Memory B cell (primary cell): Measurements from ENCODE around the gene HTR1A.

Experiments used
- ATAC-seq: fragments of 150-1000 bp; cut with Tn5 transposase; 2 replicates; pipeline ENCODE4 v1.10.0; 2021; ENCODE audit warnings: low read depth, mild to moderate bottlenecking, moderate library complexity
- DNase-seq, 2 donors: peaks; one replicate each; pipeline ENCODE4 v3.0.0; 2022; ENCODE audit warnings: low spot score in 2 of 2
- H3K27ac Mint-ChIP-seq: one replicate; pipeline ENCODE4 v1.8.0; 2022; ENCODE audit warnings: mild to moderate bottlenecking, moderate library complexity, mixed read lengths
- H3K27me3 Mint-ChIP-seq: one replicate; pipeline ENCODE4 v1.8.0; 2022; ENCODE audit warnings: mixed read lengths
- H3K36me3 Mint-ChIP-seq: one replicate; pipeline ENCODE4 v1.8.0; 2022; ENCODE audit warnings: mild to moderate bottlenecking, mixed read lengths
- H3K4me1 Mint-ChIP-seq: one replicate; pipeline ENCODE4 v1.8.0; 2022; ENCODE audit warnings: mixed read lengths
- H3K4me3 Mint-ChIP-seq: one replicate; pipeline ENCODE4 v1.8.0; 2022; ENCODE audit warnings: mild to moderate bottlenecking, moderate library complexity, mixed read lengths
- H3K9me3 Mint-ChIP-seq: one replicate; pipeline ENCODE4 v1.8.0; 2022; ENCODE audit warnings: mixed read lengths

Gene HTR1A

DNA sequence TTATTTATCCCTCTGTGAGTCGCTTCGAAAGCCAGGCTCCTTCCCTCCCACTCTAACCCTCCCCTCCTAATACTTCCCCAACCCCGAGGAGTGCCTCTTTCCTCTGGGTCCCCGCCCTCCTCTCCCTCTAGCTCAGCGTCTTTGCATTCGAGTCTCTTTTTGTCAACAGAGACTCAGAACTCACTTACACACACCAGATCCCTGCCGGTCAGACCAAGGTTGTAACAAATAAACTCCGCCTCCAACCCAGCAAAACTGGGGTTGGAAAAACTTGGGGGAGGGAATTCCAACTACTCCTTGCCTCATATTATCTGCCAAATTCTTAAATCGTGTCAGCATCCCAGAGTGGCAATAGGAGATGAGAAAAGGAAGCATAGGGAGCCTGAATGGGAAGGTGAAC is at the start of gene HTR1A:
HTR1A (minus strand) TSS at position 167 of the 400 bp plus-strand sequence. CDS start 726 bp downstream, outside the sequence.
- peaks cover 13% of the 10 kb centered on the region for H3K27me3 Mint-ChIP-seq
- peaks cover 5% of the 10 kb centered on the region for H3K9me3 Mint-ChIP-seq
- no peak for ATAC-seq
- H3K27ac Mint-ChIP-seq: no peak within 1 kb of the TSS
- peaks cover 2% of the 10 kb centered on the region for H3K4me1 Mint-ChIP-seq
- H3K36me3 Mint-ChIP-seq: peaks cover 2% of the 10 kb centered on the region
- H3K4me3 Mint-ChIP-seq: no peak within 1 kb of the TSS
- DNase-seq: no peak

GRCh38 chr5:64003966-64004365 is 41.7 kb upstream of the HTR1A start:
- no peak overlapping the region for H3K27ac Mint-ChIP-seq

GRCh38 chr5:64000096-64000495 is 37.9 kb upstream of the HTR1A start:
- no peak overlapping the region for H3K27ac Mint-ChIP-seq
- DNase-seq: no peak
- H3K9me3 Mint-ChIP-seq: peaks cover 3% of the 10 kb centered on the region
- no peaks in the 10 kb centered on the region for H3K36me3 Mint-ChIP-seq
- H3K27me3 Mint-ChIP-seq: no peaks in the 10 kb centered on the region
- ATAC-seq: no peak
- H3K4me3 Mint-ChIP-seq: no peak overlapping the region
- H3K4me1 Mint-ChIP-seq: no peaks in the 10 kb centered on the region

More at GRCh38 chr5:64003966-64004365, 41.7 kb upstream of the HTR1A start:
- H3K4me1 Mint-ChIP-seq: no peaks in the 10 kb centered on the region
- peaks cover 3% of the 10 kb centered on the region for H3K9me3 Mint-ChIP-seq
- H3K27me3 Mint-ChIP-seq: no peaks in the 10 kb centered on the region
- H3K4me3 Mint-ChIP-seq: no peak overlapping the region
- no peaks in the 10 kb centered on the region for H3K36me3 Mint-ChIP-seq
- no peak for DNase-seq
- ATAC-seq: no peak

- Mint-ChIP-seq H3K27ac (no peak overlapping the region), H3K36me3 (no peaks in the 10 kb centered on the region), H3K4me1 (no peaks in the 10 kb centered on the region), H3K4me3 (no peak overlapping the region), H3K27me3 (no peaks in the 10 kb centered on the region), H3K9me3 (peaks cover 3% of the 10 kb centered on the region)
- DNase-seq (no peak), ATAC-seq (no peak)
Measured at GRCh38 chr5:63987053-63987452, 24.8 kb upstream of the HTR1A start.

DNA sequence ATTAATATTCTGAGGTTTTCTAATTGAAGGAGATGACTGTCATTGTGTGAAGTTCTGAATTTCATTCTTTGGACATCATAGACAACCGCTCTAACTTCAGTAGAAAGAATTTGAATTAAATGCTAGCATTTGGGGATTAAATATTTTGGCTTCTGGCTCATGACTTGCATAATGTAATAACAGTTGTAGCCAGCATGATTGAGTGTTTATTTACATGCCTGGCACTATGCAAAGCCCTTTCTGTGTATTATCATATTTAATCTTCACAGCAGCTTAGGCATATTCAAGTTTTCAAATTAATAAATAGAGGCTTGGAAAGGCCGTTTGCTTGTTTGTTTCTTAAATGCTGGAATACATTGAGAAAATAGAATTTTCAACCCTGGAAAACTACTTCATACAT is 19.6 kb upstream of the HTR1A start:
- DNase-seq: no peak
- Mint-ChIP-seq H3K36me3 (no peaks in the 10 kb centered on the region), H3K9me3 (peaks cover 8% of the 10 kb centered on the region), H3K4me3 (no peak overlapping the region), H3K27me3 (no peaks in the 10 kb centered on the region), H3K27ac (no peak overlapping the region), H3K4me1 (no peaks in the 10 kb centered on the region)
- no peak for ATAC-seq

- peaks cover 2% of the 10 kb centered on the region for H3K36me3 Mint-ChIP-seq
- no peak overlapping the region for H3K27ac Mint-ChIP-seq
- DNase-seq (no peak), ATAC-seq (no peak)
- H3K4me3 Mint-ChIP-seq: no peak overlapping the region
- peaks cover 12% of the 10 kb centered on the region for H3K27me3 Mint-ChIP-seq
- peaks cover 5% of the 10 kb centered on the region for H3K9me3 Mint-ChIP-seq
- H3K4me1 Mint-ChIP-seq: peaks cover 2% of the 10 kb centered on the region
Measured at GRCh38 chr5:63963926-63964325, 1.7 kb upstream of the HTR1A start.

GRCh38 chr5:63963080-63963735 is 963 bp upstream of the HTR1A start:
- ATAC-seq: no peak
- Mint-ChIP-seq H3K4me3 (no peak overlapping the region), H3K9me3 (peaks cover 5% of the 10 kb centered on the region), H3K36me3 (peaks cover 2% of the 10 kb centered on the region), H3K27me3 (peaks cover 13% of the 10 kb centered on the region), H3K27ac (no peak overlapping the region), H3K4me1 (peaks cover 2% of the 10 kb centered on the region)
- no peak for DNase-seq

GRCh38 chr5:63961598-63962161 is 565 bp downstream of the HTR1A start:
- Mint-ChIP-seq H3K27ac (no peak overlapping the region), H3K4me1 (peaks cover 2% of the 10 kb centered on the region), H3K9me3 (peaks cover 5% of the 10 kb centered on the region), H3K36me3 (peaks cover 2% of the 10 kb centered on the region), H3K4me3 (no peak overlapping the region), H3K27me3 (peaks cover 13% of the 10 kb centered on the region)
- no peak for ATAC-seq
- DNase-seq: no peak

DNA sequence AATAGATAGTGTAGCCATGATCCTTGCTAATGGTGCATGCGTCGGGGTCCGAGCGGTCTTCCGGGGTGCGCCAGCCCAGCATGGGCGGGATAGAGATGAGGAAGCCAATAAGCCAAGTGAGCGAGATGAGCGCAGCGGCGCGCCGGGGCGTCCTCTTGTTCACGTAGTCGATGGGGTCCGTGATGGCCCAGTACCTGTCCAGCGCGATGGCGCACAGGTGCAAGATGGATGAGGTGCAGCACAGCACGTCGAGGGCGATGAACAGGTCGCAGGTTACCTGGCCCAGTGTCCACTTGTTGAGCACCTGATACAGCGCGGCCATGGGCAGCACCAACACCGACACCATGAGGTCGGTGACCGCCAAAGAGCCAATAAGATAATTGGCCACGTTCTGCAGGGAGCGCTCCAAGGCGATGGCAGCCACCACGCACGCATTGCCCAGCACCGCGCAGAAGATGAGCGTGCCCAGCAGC is 1.1 kb downstream of the HTR1A start:
- no peak overlapping the region for H3K4me3 Mint-ChIP-seq
- H3K27me3 Mint-ChIP-seq: peaks cover 13% of the 10 kb centered on the region
- DNase-seq (no peak), ATAC-seq (no peak)
- H3K36me3 Mint-ChIP-seq: peaks cover 2% of the 10 kb centered on the region
- H3K27ac Mint-ChIP-seq: no peak overlapping the region
- peaks cover 2% of the 10 kb centered on the region for H3K4me1 Mint-ChIP-seq
- H3K9me3 Mint-ChIP-seq: peaks cover 5% of the 10 kb centered on the region

- Mint-ChIP-seq H3K4me1 (peaks cover 2% of the 10 kb centered on the region), H3K9me3 (peaks cover 7% of the 10 kb centered on the region), H3K36me3 (peaks cover 2% of the 10 kb centered on the region), H3K27me3 (peaks cover 13% of the 10 kb centered on the region), H3K4me3 (no peak overlapping the region), H3K27ac (no peak overlapping the region)
- no peak for ATAC-seq
- no peak for DNase-seq
Measured at GRCh38 chr5:63960646-63961045, 1.6 kb downstream of the HTR1A start.

- peaks cover 2% of the 10 kb centered on the region for H3K36me3 Mint-ChIP-seq
- ATAC-seq: no peak
- peaks cover 13% of the 10 kb centered on the region for H3K27me3 Mint-ChIP-seq
- H3K4me3 Mint-ChIP-seq: no peak overlapping the region
- H3K9me3 Mint-ChIP-seq: peaks cover 9% of the 10 kb centered on the region
- no peak overlapping the region for H3K27ac Mint-ChIP-seq
- peaks cover 2% of the 10 kb centered on the region for H3K4me1 Mint-ChIP-seq
- DNase-seq: no peak
Measured at GRCh38 chr5:63959177-63959982, 2.9 kb downstream of the HTR1A start.

- Mint-ChIP-seq H3K4me3 (no peak overlapping the region), H3K4me1 (peaks cover 2% of the 10 kb centered on the region), H3K27ac (no peak overlapping the region)
Measured at GRCh38 chr5:63958654-63959053, 3.6 kb downstream of the HTR1A start.

DNA sequence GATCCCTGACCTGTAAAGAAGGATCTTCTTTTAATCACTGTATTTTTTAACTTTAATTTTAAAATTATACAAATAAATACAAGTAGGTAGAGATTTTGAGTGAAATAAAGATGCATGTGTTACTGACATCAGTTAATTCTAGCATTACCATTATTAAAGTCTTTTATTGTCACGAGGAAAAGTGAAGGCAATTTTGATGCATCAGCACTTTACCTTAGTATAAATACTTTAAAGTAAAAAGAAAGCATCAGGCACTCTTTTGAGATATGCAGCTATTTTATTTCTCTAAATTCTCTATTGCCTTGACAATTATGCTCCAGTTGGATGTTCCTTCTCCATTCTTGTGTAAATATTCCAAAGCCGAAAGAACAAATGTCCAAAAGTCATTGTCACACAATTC is 4.6 kb downstream of the HTR1A start:
- H3K27ac Mint-ChIP-seq: no peak overlapping the region
- DNase-seq (no peak), ATAC-seq (no peak)
- peaks cover 2% of the 10 kb centered on the region for H3K4me1 Mint-ChIP-seq
- no peak overlapping the region for H3K4me3 Mint-ChIP-seq
- H3K36me3 Mint-ChIP-seq: peaks cover 2% of the 10 kb centered on the region
- H3K9me3 Mint-ChIP-seq: peaks cover 9% of the 10 kb centered on the region
- peaks cover 13% of the 10 kb centered on the region for H3K27me3 Mint-ChIP-seq

More at GRCh38 chr5:63958654-63959053, 3.6 kb downstream of the HTR1A start:
- peaks cover 9% of the 10 kb centered on the region for H3K9me3 Mint-ChIP-seq
- DNase-seq: no peak
- no peak for ATAC-seq
- peaks cover 2% of the 10 kb centered on the region for H3K36me3 Mint-ChIP-seq
- H3K27me3 Mint-ChIP-seq: peaks cover 13% of the 10 kb centered on the region

GRCh38 chr5:63953217-63953616 is 9.0 kb downstream of the HTR1A start:
- no peak for ATAC-seq

More at GRCh38 chr5:63953217-63953616, 9.0 kb downstream of the HTR1A start:
- Mint-ChIP-seq H3K36me3 (no peaks in the 10 kb centered on the region), H3K4me1 (no peaks in the 10 kb centered on the region), H3K4me3 (no peak overlapping the region), H3K27ac (no peak overlapping the region), H3K9me3 (peaks cover 5% of the 10 kb centered on the region), H3K27me3 (no peaks in the 10 kb centered on the region)
- no peak for DNase-seq
